Ovary (tissue), 3 donors: ENCODE results near the gene SLC26A2.

Source experiments
- POLR2A ChIP-seq: fragments of 450-650 bp; IDR thresholded peaks from one replicate; pipeline ENCODE4 v1.6.1; 2017; ENCODE audit warnings: antibody characterized with exemption, mild to moderate bottlenecking, moderate library complexity
- TF ChIP-seq, protein P1 (sequence below), 3 donors: fragments of 450-650 bp in 2 of 3; fragments of 200-600 bp in 1 of 3; IDR thresholded peaks; one replicate each; pipeline versions ENCODE4 v1.5.1 to v1.8.0; 2016 to 2022; ENCODE audit warnings: antibody characterized with exemption in 3 of 3, mild to moderate bottlenecking in 1 of 3
- donor health status: DM: no; HTN: no; CAD: no.

DNA sequence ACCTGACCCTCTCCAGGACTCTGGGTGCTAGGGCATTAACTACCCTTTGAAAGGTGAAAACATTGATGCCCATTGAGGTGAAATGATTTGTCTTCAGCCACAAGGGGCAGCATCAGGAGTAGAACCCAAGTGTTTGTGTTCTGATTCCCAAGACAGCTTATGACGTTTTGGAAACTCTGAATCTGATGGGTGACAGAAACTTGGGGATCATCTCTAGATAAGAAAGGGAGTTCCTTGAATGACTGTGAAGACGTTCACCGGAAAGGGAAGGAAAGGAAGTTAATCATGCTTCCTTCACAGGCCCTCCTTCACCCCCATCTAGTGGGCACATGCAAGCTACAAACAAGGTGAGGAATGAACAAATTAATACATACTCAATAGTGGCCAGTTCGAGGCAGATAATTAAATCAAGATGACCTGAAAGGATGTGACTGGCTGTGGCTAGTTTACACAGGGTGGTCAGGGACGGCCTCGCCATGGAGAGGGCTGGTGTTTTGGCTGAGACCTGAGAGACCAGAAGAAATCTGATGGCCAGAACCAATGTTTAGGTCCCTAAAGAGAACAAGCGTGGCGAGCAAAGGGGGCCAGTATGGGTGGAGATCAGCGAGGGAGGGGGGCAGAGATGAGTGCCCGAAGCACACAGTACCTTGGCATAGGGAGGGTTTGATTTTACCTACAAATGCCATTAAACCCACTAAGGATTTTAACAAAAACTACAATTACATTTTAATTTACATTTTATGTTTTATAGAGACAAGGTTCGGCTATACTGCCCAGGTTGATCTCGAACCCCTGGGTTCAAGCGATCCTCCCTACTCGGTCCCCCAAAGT lies 937 bp upstream of the SLC26A2 start:
- TF ChIP-seq, protein P1, sequence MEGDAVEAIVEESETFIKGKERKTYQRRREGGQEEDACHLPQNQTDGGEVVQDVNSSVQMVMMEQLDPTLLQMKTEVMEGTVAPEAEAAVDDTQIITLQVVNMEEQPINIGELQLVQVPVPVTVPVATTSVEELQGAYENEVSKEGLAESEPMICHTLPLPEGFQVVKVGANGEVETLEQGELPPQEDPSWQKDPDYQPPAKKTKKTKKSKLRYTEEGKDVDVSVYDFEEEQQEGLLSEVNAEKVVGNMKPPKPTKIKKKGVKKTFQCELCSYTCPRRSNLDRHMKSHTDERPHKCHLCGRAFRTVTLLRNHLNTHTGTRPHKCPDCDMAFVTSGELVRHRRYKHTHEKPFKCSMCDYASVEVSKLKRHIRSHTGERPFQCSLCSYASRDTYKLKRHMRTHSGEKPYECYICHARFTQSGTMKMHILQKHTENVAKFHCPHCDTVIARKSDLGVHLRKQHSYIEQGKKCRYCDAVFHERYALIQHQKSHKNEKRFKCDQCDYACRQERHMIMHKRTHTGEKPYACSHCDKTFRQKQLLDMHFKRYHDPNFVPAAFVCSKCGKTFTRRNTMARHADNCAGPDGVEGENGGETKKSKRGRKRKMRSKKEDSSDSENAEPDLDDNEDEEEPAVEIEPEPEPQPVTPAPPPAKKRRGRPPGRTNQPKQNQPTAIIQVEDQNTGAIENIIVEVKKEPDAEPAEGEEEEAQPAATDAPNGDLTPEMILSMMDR (IDR thresholded peaks at IDR 0.05), result peak in 2 of 3 donors; percentile 31 to 41
- no peak for TF ChIP-seq POLR2A
